Hematopoietic multipotent progenitor cell (in vitro differentiated cells): ENCODE measurements around the gene HNMT. TPM values are rescaled to one million over a fixed set of nuclear protein-coding genes. Genes with fewer than 3 reads are reported as not detected.
"Not testable (repeated sequence)": the region's sequence is repeated elsewhere in the genome, so short reads cannot be mapped to it uniquely, and the experiment has no call there.

ENCODE experiments used
- DNase-seq, 3 donors: peaks; one replicate each; pipeline ENCODE4 v3.0.0-alpha.2; 2011 to 2015; ENCODE audit warnings: low read depth in 2 of 3, low spot score in 2 of 3
- total RNA-seq: library from RNA; depleted of rRNA; stranded (reverse); fragments of >200 nt; gene quantifications from one replicate; pipeline ENCODE4 v1.2.3, GENCODE V29; 2012

HNMT gene
- 1.1 TPM for total RNA-seq

DNA sequence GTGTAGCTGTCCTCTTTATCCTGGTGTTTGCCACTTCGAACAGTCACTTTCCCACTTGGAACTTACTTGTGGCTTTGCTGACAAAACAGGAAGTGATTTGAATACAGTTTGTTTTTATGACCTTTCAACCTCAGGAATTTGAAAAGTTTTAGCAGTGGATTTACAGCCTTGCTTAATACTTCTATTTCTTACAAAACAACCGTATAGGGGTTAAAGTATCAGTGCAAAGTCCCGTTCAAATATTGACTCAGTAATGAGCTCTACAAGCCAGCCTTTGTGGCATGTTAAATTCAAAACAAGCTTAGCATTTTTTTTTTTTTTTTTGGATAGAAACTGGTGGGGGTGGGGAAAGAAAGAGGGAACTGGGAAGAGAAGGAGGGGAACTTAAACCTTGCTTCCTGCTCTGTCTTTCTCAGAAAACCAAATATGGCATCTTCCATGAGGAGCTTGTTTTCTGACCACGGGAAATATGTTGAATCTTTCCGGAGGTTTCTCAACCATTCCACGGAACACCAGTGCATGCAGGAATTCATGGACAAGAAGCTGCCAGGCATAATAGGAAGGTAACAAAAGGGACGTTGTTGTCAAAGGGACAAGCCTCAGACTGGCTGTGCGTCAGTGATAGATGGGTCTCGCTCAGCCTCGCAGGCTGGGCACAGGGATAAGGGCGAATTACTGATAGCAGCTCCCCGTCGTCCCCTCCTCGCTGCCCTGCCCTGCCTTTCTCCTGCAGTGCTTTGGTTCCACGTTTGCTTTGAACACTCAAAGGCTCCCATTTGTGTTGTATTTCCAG, at the start of gene HNMT:
Gene HNMT, plus strand, starts transcription at position 408 of the 793 bp plus-strand sequence. Its CDS starts 19 bp downstream, at position 427.
- DNase-seq, result peak in 1 of 3 donors; percentile 25

DNA sequence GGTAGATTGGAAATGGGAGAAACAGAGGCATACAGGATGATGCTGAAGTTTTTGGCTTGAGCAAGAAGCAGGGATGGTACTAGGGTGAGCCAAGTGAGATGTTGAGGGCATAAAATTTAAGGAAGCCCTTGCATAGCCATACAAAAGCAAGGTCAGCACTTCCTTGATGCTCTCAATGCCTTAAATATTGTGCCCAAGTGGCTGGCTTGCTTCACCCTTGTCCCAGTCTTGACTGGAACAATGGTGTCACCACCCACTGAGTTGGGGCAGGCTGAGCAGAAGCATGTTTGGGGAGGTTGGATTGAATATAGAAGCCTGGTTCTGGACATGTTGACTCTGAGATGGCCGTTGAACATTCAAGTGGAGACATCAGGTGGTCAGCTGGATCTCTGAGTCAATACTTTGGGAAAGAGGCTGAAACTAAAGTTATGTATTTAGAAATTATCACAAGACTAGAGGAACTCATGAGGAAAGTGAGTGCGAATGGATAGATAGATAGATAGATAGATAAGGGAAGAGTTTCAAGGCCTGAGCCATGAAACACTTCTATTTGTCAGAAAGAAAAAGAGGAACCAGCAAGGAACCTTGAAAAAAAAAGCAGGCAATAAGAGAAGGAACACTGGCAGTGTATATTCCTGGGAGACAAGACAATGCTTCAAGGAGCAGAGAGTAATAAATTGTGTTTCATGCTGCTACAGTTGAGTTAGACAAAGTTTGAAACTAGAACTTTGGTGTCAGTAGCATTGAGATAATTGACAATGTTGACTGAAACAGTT, 43.0 kb upstream of the HNMT start:
- DNase-seq, result peak in 1 of 3 donors; percentile 4

- DNase-seq, result not testable (repeated sequence)
Measured at GRCh38 chr2:137922171-137922570, 42.1 kb upstream of the HNMT start.

GRCh38 chr2:137924019-137924418, 40.3 kb upstream of the HNMT start:
- peak in 1 of 3 donors; percentile 2 for DNase-seq

GRCh38 chr2:137925599-137925998, 38.7 kb upstream of the HNMT start:
- DNase-seq, result no peak

- DNase-seq, result no peak
Measured at GRCh38 chr2:137927846-137928245, 36.4 kb upstream of the HNMT start.

GRCh38 chr2:137928547-137929518, 35.4 kb upstream of the HNMT start:
- DNase-seq, result no peak

DNA sequence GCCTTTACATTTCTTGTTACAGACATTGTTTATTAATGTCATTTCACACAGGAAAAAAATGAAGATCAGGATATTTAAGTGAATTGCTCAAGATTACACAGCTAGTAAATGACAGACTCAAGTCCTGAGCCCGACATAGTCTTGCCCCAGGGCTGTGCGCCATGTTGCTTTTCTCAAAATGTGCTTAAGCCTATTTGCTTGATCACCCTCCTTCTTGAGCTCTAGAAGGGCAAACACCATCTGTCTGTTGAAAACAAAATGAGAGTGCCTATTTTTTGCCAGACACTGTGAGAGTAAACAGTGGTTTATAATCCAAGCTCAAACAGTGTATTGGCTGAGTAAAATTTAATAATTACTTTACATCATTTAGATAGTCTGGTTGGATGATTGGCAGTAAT, 34.8 kb upstream of the HNMT start:
- no peak for DNase-seq

GRCh38 chr2:137930146-137930545, 34.1 kb upstream of the HNMT start:
- no peak for DNase-seq

DNA sequence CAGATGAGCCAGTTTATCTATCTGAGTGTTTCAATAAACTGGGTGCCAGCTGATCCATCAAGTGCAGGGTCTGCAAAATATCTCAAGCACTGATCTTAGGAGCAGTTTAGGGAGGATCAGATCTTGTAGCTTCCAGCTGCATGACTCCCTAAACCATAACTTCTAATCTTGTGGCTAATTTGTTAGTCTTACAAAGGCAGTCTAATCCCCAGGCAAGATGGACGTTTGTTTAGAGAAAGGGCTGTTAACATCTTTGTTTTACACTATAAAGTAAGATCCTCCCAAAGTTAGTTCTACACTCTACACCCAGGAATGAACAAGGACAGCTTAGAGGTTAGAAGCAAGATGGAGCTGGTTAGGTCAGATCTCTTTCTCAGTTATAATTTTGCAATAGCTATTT, 28.7 kb upstream of the HNMT start:
- DNase-seq, result no peak

- no peak for DNase-seq
Measured at GRCh38 chr2:137937246-137937645, 27.0 kb upstream of the HNMT start.

GRCh38 chr2:137937778-137938177, 26.5 kb upstream of the HNMT start:
- no peak for DNase-seq

DNA sequence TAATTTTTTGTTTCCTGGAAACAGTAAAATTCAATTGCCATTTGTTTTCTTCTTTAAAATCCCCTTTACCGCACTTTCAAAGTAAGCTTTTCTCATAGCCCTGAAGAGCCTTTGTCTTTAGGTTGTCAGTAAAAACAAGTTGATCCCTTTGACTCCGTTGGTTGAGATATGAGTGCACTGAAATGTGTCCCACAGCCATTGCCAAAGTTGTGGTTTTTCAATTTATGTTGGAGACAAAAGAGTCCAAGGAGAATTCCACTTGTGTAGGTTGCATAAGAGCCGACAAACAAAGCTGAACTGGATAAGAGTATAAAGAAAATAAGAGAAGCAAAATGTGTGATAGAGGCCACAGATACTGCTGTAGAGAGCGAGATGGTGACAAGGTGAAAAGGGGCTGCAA, 26.1 kb upstream of the HNMT start:
- no peak for DNase-seq

GRCh38 chr2:137939026-137939425, 25.2 kb upstream of the HNMT start:
- no peak for DNase-seq

DNA sequence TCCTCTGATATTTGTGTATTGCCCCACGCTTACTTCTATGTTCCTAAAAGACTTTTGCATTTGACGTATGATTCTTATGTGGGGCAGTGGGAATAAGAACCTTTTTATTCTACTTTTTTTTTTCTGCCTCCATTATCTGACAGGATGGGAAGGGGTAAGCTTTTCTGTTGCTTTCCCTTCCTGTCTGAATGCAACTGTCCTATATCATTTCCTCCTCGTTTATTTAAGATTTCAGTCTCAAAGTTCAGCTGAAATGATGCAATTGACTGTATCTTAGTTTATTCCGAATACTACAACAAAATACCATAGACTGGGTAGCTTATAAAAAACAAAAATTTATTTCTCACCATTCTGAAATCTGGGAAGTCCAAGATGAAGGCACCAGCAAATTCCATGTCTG, 24.1 kb upstream of the HNMT start:
- no peak for DNase-seq

GRCh38 chr2:137942037-137942832, 22.0 kb upstream of the HNMT start:
- no peak for DNase-seq

- DNase-seq, result no peak
Measured at GRCh38 chr2:137942833-137943677, 21.2 kb upstream of the HNMT start.

- DNase-seq, result no peak
Measured at GRCh38 chr2:137943678-137944347, 20.5 kb upstream of the HNMT start.

DNA sequence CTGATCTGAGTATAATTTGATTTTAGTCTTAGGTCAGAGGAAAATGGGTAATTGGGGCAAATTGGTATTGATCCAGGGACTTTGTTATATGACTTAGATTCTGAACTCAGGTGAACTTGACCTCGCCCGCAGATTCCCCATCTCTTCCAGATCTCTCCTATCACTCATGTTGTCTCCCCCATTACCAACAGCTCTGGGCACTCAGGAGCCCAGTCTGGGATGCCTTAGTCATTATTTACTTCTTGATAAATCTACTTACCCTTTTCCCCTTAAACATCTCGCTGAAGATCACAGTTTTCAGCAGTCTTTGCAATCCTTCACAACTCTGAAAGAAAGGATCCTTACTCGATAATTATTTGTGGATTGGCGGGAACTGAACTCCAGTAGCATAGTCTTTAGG, 19.6 kb upstream of the HNMT start:
- DNase-seq, result no peak
